ENCODE data around the gene HCK. TPM values are rescaled to one million over a fixed set of nuclear protein-coding genes. Genes with fewer than 3 reads are reported as not detected.
"Not testable (repeated sequence)": the region's sequence is repeated elsewhere in the genome, so short reads cannot be mapped to it uniquely, and the experiment has no call there.

Gene HCK
- total RNA-seq, 1 experiment from 2014 or later, result not detected

GRCh38 chr20:32024683-32025295 is 27.3 kb upstream of the HCK start:
- in situ Hi-C loops (cut with HindIII; ENCODE audit: low pct_unique_long_range_greater_than_20kb, low sequenced_read_pairs), result loop anchor here (10.0 kb wide), 1 partner anchor 170 kb away; no protein-coding TSS in a partner anchor
- no peak for DNase-seq (ENCODE audit: low read depth)

- no peak for DNase-seq (ENCODE audit: low read depth)
- in situ Hi-C loops (cut with HindIII; ENCODE audit: low pct_unique_long_range_greater_than_20kb, low sequenced_read_pairs), result loop anchor here (10.0 kb wide), 1 partner anchor 173 kb away; no protein-coding TSS in a partner anchor
Measured at GRCh38 chr20:32027643-32028042, 24.4 kb upstream of the HCK start.

DNA sequence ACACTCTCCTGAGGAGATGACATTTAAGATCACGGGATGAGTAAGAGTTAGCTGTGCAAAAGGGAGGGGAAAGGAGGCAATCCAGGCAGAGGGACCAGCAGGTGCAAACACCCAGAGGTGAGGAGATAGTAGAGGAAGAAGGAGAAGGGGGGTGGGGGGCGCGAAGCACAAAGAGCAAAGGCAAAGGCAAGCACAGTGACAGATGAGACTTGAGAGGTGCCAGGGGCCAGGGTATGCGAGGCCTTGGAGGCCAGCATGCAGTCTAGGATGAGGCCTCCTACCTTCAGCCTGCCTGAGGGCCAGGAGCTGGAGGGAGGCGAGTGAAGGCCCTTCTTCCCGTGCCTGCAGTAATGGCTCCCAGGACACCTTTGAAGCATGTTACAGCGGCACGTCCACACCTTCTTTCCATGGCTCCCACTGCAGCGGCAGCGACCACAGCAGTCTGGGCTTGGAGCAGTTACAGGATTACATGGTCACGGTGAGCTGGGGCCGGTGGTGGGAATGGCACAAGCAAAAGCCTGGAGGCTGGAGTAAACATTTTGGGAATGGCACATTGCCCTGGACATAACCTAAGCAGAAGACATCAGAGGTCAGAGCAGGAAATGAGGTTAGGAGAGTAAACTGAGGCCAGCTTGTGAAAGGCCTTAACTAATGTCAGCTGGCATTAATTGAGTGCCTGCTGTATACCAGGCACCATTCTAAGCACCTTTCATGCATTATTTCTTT is 23.2 kb upstream of the HCK start:
- in situ Hi-C loops (cut with HindIII; ENCODE audit: low pct_unique_long_range_greater_than_20kb, low sequenced_read_pairs), result loop anchor here (10.0 kb wide), 1 partner anchor 174 kb away; no protein-coding TSS in a partner anchor
- peak; percentile 34 for DNase-seq (ENCODE audit: low read depth)

DNA sequence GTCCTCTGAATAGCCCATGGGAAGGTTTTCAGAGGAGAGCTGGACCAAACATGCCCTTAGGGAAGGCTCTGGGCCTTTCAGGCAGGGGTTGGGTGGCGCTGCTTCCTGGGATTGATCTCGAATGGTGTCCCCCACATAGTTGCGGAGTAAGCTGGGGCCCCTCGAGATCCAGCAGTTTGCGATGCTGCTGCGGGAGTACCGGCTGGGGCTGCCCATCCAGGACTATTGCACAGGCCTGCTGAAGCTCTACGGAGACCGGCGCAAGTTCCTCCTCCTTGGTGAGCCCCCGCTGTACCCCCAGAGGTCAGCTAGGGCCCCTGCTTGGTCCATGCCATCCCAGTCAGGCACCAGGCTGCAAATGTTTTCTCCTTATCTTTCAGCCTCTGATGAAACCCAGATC is 22.5 kb upstream of the HCK start:
- no peak for DNase-seq (ENCODE audit: low read depth)
- in situ Hi-C loops (cut with HindIII; ENCODE audit: low pct_unique_long_range_greater_than_20kb, low sequenced_read_pairs), result loop anchor here (10.0 kb wide), 1 partner anchor 175 kb away; no protein-coding TSS in a partner anchor

DNA sequence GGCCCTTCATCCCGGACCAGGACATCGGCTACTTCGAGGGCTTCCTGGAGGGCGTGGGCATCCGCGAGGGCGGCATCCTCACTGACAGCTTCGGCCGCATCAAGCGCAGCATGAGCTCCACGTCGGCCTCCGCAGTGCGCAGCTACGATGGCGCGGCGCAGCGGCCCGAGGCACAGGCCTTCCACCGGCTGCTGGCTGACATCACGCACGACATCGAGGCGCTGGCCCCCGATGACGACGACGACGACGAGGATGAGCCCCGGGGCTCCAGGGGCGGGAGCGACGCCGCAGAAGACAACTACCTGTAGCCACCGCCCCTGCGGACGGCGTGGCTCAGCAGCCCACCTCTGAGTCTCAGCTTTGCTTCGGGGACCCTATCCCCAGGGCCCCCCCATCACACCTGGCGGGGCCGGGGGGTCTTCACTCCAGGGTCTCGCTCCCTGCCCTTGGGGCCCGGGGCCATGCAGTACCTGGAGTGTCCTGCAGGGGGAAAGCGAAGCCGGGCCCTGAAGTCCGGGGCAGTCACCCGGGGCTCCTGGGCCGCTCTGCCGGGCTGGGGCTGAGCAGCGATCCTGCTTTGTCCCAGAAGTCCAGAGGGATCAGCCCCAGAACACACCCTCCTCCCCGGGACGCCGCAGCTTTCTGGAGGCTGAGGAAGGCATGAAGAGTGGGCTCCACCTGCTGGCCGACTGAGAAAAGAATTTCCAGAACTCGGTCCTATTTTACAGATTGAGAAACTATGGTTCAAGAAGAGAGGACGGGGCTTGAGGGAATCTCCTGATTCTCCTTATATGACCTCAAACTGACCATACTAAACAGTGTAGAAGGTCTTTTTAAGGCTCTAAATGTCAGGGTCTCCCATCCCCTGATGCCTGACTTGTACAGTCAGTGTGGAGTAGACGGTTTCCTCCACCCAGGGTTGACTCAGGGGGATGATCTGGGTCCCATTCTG is 20.8 kb upstream of the HCK start:
- DNase-seq (ENCODE audit: low read depth), result peak; percentile 82
- in situ Hi-C loops (cut with HindIII; ENCODE audit: low pct_unique_long_range_greater_than_20kb, low sequenced_read_pairs), result no loop called here

DNA sequence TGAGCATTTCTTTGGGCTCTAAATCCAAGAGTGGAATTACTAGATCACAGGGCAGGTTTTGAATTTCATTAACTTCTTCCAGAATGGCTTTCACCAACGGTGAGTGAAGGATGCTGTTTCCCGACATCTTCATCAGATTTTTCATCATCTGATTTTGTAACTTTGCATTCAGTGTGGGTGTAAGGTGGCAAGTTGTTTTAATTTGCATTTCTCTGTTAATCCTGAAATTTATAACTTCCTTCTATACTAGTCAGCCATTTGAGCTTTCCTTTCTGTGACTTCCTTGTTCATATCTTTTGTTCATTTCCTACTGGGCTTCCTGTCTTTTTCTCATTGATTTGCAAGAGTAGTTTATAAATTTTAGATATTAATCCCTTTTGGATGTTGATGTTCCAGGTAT is 18.7 kb upstream of the HCK start:
- in situ Hi-C loops (cut with HindIII; ENCODE audit: low pct_unique_long_range_greater_than_20kb, low sequenced_read_pairs), result no loop called here
- DNase-seq (ENCODE audit: low read depth), result no peak

DNA sequence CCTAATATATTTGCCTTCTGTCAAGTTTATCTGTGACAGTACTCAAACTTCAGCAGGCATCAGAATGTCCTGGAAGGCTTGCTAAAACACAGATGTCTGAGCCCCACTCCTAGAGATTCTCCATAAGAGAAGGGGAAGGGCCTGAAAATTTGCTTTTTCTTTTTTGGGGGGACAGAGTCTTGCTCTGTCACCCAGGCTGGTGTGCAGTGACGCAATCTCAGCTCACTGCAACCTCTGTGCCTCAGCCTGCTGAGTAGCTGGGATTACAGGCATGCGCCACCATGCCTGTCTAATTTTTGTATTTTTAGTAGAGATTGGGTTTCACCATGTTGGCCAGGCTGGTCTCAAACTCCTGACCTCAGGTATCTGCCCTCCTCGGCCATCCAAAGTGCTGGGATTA is 18.3 kb upstream of the HCK start:
- DNase-seq (ENCODE audit: low read depth); in situ Hi-C loops (cut with HindIII; ENCODE audit: low pct_unique_long_range_greater_than_20kb, low sequenced_read_pairs): not testable (repeated sequence)

- DNase-seq (ENCODE audit: low read depth), result no peak
Measured at GRCh38 chr20:32034581-32035425, 17.2 kb upstream of the HCK start.

GRCh38 chr20:32035426-32035779 is 16.6 kb upstream of the HCK start:
- DNase-seq (ENCODE audit: low read depth), result no peak
- in situ Hi-C loops (cut with HindIII; ENCODE audit: low pct_unique_long_range_greater_than_20kb, low sequenced_read_pairs), result no loop called here

More at GRCh38 chr20:32034581-32035425, 17.2 kb upstream of the HCK start:
- in situ Hi-C loops (cut with HindIII; ENCODE audit: low pct_unique_long_range_greater_than_20kb, low sequenced_read_pairs), result no loop called here

DNA sequence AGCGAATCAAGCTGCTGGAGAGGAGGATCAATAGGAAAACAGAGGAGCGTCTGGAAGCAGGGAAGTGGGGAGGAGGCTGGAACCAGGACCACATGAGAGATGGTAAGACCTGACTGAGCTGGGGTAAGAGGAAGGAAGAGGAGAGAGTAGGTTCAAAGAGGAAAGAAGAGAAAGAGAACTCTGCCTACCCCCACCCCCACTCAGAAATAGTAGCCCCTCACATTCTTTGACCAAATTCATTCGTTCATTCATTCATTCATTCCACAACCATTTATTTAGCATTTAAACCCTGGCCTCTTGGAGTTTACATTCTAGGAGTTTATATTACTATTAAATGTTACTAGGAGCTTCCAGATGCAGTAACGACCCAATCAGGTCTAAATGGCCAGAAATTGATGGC is 15.8 kb upstream of the HCK start:
- DNase-seq (ENCODE audit: low read depth), result no peak
- in situ Hi-C loops (cut with HindIII; ENCODE audit: low pct_unique_long_range_greater_than_20kb, low sequenced_read_pairs), result no loop called here

- in situ Hi-C loops (cut with HindIII; ENCODE audit: low pct_unique_long_range_greater_than_20kb, low sequenced_read_pairs), result no loop called here
- DNase-seq (ENCODE audit: low read depth), result no peak
Measured at GRCh38 chr20:32036716-32037485, 15.1 kb upstream of the HCK start.

GRCh38 chr20:32037929-32038328 is 14.1 kb upstream of the HCK start:
- no peak for DNase-seq (ENCODE audit: low read depth)
- in situ Hi-C loops (cut with HindIII; ENCODE audit: low pct_unique_long_range_greater_than_20kb, low sequenced_read_pairs), result no loop called here

GRCh38 chr20:32040142-32040953 is 11.7 kb upstream of the HCK start:
- no peak for DNase-seq (ENCODE audit: low read depth)
- in situ Hi-C loops (cut with HindIII; ENCODE audit: low pct_unique_long_range_greater_than_20kb, low sequenced_read_pairs), result no loop called here

GRCh38 chr20:32045999-32046398 is 6.0 kb upstream of the HCK start:
- no peak for DNase-seq (ENCODE audit: low read depth)
- in situ Hi-C loops (cut with HindIII; ENCODE audit: low pct_unique_long_range_greater_than_20kb, low sequenced_read_pairs), result no loop called here

DNA sequence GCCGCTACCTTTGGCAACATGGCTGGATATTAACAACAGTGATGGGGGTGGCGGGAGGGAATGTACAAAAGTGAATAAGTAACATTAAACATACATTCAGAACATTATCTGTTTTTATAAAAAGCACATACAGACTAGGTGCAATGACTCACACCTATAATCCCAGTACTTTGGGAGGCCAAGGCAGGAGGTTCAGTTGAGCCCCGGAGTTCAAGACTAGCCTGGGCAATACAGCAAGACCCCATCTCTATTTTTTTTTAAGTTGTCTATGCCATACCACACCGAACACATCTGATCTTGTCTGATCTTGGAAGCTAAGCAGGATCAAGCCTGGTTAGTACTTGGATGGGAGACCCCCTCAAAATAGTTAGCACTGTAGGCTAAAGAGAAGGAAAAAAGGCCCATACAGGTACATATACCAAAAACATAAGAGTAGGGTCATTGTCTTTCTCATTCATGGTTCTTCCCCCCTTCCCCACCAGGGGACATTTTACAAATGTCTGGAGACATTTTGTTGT is 1.7 kb upstream of the HCK start:
- in situ Hi-C loops (cut with HindIII; ENCODE audit: low pct_unique_long_range_greater_than_20kb, low sequenced_read_pairs), result no loop called here
- DNase-seq (ENCODE audit: low read depth), result no peak

DNA sequence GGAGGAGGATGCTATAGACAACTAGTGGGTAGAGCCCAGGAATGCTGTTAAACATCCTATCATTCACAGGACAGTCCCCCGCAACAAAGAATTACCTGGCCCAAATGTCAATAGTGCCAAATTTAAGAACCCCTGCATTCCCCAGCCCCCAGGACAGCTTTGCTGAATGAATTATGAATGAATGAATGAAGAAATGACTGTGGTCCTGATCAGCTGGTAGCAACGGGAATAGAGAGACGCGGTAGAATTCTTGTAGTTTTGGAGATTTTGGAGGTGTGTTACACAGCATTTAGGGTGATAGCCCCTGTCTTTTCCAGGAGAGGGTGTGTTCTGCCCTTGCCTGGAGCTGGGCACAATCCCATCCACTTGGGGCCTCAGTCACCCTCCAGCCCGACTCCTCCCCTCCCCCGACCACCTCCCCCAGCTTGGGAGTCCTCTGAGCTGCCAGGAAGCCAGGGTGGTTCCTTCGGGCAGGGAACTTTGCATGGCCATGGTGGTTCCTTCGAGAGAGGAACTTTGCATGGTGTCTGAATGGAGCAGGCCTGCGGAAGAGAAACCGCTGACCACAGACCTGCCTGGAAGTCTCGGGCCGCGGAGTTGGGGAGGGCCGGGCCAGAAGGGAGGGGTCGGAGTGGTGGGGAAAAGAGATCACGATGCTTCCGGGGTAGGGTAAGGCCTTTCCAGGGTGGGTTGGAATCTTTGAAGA is 1.0 kb upstream of the HCK start:
- no peak for DNase-seq (ENCODE audit: low read depth)
- in situ Hi-C loops (cut with HindIII; ENCODE audit: low pct_unique_long_range_greater_than_20kb, low sequenced_read_pairs), result no loop called here

Measured in Caki2 (cell line).